Loucy (cell line): ENCODE results near the gene KRT76.

ENCODE experiments used
- CTCF ChIP-seq: fragments of 200-600 bp; sonication (generic); conservative IDR thresholded peaks from 2 replicates; pipeline ENCODE4 v1.5.1; 2014; ENCODE audit warnings: mild to moderate bottlenecking, antibody characterized with exemption, low read length
- EZH2phosphoT487 ChIP-seq: fragments of 200-600 bp; IDR thresholded peaks from 2 replicates; pipeline ENCODE4 v1.6.1; 2018; ENCODE audit warnings: antibody characterized with exemption, mild to moderate bottlenecking, moderate library complexity, borderline replicate concordance

- TF ChIP-seq CTCF (no peak), EZH2phosphoT487 (no peak)
These were observed 36.6 kb downstream of the KRT76 start for GRCh38 chr12:52740584-52740983.
